GM18858 (cell line): ENCODE measurements around the gene WDR90.
"Not testable (repeated sequence)": the region's sequence is repeated elsewhere in the genome, so short reads cannot be mapped to it uniquely, and the experiment has no call there.

Experiments used
- ATAC-seq: cut with Tn5 transposase; IDR thresholded peaks from one replicate; pipeline ENCODE4 v1.9.1; 2021; ENCODE audit not compliant: unreplicated experiment

WDR90 gene

DNA sequence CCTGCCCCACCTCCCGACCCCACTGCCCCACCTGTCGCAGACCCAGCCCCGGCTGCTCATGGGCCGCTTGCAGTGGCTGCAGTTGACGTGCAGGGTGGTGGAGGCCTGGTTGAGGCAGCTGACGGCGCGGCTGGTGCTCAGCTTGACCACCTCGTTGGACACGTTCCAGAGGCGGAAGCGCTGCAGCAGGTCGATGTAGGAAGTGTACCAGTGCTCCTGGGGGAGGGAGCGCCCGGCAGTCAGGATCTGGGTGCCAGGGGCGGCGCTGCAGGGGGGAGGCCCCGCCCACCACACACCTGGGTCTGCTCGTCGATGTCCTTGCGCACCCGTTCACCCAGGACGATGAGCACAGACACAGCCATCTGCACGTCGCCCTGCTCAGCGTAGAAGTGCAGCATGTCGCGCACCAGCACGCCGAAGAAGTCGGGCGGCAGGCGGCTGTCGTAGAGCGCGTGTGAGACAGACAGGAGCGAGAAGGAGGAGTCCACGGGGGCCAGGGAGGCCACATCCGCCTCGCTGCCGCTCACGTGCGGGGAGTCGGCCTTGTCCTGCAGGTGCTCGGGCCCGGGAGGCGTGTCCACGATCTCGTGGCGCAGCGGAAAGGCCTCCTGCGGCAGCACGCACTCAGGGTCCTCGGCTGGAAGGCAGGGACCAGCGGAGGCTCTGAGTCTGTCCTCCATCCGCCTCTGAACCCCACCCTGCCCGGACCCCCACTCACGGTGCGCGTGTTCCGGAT, 36.0 kb downstream of the WDR90 start:
- ATAC-seq = no peak

DNA sequence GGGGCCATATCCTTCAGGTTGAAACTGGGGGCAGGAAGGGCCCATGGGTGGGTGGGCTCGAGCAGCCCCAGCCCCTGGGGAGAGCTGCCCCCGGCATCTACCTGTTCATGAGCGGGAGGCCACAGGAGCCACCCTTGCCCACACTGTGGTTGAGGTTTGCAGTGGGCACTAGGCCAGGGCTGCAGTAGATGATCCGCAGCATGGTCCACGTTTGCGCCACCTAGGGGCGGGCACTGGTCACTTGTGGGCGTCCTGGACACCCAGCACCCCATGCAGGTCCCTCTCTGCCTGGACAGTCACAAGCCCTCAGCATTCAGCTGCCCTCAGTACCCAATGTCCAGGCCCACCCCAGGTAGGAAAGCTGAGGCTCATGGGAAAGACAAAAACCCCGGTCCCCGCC, 36.8 kb downstream of the WDR90 start:
- ATAC-seq = no peak

DNA sequence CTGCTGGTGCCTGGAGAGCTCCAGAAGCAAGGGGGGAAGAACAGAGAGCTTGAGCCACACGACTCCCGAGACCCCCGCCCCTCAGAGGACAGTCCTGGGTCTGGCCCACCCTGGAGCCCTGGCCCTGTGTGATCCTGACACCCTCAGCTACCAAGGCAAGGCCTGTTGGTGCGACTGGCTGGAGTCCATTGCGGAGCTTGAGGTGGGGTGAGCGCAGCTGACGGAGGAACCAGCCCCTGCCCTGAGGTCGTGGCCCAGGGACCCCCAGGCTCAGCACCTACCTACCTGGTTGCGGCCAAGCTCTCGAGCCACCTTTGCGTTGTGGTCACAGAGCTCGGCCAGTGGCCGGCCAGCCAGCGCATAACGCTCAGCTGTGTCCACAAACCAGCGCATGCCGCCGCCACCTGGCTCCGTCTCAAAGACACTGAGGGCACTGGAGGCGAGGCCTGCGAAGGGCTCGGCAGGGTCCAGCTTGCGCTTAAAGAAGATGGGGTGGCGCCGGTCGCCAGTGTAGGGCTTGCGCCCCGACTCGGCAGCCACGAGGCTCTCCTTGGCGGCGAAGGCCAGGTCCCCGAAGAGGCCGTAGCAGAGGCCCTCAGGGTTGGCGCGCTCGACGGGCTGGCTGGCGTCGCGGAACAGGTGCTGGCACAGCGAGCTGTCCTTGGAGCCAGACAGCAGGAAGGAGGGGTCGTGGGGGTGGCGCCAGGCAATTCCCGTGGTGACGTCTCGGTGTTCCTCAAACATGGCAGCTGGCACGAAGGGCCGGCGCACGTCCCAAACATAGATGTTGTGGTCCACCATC, 37.5 kb downstream of the WDR90 start:
- no peak for ATAC-seq

DNA sequence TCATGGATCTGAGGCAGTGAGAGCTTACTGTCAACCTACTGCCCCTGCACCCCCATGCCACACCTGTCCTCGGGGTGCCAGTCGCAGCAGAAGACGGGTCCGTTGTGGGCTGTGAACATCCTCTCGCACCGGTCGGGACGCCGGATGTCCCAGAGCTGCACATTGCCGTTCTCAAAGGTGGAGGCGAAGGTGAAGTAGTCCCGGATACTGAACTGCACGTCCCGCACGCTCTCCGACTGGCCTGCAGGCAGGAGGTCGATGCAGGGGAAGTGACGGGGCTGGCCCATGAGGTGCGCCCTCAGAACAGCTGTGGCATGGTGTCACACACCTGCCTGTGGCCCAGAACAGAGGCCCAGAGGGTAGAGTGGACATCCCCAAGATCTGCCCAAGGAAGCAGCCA, 38.3 kb downstream of the WDR90 start:
- no peak for ATAC-seq

DNA sequence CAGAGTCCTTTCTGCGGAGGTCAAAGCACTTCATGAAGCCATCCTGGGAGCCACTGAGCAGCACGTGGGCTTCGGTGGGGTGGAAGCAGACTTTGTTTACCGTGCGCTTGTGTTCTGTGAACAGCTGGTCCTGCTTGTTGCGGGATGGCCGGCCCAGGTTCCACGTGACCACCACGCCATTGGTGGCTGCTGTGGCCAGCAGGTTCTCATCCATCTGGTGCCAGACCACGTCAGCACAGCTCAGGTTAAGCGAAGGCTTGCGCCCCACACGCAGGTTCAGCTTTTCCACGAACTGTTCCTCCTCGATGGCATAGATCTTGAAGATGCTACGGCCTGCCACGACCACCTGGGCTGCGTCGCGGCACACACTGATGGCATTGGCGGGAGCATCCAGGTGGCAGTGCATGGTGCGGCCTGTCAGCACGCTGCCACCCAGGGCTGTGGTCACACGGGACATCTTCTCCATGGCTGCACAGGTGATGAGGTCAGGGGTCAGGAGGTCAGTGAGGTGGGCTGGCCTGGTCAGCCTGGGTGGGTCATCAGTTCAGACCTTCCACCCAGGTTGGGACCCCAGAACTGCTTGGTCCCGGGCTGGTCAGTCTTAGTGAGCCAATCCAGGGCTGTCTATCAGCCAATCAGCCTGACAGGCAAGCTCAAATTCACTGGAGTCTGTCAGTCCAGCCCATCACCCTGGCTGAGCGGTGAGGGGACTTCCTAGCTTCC, 40.2 kb downstream of the WDR90 start:
- ATAC-seq = no peak

DNA sequence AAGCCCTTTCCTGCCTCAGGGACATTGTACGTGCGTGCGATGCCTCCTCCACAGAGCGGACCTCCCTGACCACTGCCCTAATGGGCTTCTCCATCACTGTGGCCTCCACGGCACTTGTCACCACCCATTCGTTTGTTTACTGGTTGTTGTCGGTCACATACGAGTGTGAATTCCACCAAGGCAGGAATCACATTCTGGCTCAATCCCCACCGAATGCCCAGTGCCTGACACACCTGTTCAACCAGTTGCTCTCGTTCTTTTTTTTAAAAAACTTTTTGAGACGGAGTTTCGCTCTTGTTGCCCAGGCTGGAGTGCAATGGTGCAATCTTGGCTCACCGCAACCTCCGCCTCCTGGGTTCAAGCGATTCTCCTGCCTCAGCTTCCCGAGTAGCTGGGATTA, 42.1 kb downstream of the WDR90 start:
- not testable (repeated sequence) for ATAC-seq

DNA sequence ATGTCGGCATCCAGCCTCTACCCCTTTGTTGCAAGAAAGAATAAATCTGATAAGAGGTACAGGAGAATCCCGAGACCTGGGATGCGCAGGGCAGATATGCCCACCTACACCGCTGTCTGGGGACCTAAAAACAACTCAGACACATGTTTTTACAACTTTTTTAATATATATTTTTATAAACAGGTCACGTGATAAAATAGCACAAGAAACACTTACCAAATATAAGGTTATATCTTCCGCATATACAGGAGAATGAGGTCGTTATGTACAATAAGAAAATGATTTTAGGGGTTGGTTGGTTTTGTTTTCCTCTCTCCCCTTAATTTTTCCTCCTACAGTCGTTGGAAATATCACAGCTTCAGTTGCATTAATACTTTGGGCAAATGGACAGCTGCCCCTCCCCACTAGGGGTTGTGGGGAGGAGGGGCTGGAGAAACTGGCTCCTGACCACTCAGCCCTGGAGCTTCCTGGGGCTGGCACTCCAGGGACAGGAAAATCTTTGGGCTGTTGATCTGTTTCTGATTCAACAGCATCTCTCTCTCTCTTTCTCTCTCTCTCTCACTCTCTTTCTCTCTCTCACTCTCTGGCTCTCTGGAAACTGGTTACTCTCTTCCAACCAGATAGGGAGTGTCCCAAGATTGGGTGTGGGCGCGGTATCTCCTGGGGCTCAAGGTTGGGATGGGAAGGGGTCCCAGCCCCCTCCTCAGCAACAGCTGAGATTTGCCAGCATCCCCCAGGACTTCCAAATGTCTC, 43.4 kb downstream of the WDR90 start:
- no peak for ATAC-seq

DNA sequence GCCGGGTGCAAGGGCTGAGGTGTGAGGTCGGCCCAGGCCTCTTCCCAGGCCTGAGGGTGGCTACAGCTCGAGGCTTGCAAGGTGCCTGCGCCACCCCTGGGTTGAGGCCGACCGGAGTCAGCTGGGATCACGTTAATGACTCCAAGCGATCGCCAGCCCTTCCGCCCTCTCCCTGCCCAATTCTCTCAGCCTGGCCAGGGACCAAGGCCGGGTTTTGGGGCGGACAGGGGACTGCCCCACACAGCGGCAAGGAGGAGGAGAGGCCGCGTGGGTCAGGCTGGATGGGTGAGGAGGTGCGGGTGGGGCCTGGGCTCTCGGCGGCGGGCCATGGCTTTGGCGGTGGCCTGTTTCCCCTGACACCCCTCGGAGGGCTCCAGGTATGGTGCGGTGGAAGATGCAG, 44.2 kb downstream of the WDR90 start:
- ATAC-seq = no peak

DNA sequence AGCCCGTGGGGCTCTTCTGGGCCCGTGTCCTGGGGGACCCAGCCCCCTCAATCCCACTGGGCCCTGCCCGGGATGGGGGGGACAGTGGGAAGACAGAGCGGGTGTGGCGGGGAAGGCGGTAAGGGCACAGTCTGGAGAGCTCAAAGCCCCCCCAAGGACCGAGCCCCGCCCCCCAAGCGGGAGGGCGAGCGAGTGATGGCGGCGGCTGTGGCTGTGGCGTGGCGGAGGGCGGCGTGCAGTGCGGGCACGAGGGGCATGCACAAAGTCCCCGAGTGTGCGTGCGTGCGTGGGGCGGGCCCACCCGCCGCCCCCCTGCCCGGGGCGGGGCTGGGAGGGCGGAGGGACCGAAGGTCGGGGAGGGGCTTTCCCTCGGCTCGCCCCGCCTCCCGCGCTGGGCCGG, 44.6 kb downstream of the WDR90 start:
- no peak for ATAC-seq

DNA sequence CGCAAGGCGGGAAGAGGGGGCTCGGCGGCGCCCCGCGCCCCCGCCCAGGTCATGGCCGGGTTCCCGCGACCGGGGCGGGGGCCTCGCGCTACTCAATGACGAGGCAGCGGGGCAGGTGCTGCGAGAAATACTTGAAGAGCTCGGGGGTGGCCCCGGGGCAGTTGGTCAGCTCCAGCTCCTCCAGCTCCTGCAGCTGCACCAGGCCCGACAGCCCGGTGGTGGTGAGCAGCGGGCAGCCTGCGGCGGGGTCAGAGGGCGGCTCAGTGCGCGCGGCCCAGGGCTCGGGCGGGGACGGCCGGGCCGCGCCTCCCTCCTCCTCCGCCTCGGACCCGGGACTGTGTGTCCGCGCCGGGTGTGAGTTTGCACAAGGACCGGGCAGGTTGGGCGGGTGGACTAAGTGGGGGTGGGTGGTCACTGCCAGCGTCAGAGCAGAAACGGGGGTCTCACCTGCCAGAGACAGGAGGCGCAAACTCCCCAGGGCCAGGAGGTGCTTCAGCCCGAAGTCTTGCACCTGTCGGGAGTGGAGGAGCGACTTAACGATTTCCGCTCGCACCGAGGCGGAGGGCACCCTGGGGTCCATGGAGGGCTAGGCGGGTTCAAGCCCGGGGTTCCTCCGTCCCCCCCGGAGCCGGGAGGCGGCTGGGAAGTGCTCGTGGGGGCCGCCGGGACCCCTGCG, 45.2 kb downstream of the WDR90 start:
- no peak for ATAC-seq

DNA sequence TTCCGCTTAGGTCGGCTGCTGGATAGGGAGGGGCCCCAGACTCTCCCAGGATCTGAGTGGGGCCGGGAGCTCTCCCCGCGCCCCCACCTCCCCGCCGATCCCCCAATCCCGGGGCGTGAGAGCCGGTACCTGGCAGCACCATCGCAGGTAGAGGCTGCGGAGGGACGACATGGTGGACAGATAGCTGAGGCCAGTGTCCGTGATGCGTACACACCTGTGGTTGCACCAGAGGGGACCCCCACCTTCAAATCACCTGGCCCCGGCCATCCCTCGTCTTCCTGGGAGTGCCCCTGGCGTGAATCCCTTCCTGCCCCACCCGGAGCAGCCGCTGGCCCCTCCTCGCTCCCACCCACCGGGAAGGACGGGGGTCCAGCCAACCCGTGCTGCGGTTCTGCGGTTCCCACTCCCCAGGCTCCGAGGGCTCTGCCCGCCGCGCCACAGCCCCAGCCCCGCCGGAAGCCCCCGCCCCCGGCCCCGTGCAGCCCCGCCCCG, 45.7 kb downstream of the WDR90 start:
- no peak for ATAC-seq

DNA sequence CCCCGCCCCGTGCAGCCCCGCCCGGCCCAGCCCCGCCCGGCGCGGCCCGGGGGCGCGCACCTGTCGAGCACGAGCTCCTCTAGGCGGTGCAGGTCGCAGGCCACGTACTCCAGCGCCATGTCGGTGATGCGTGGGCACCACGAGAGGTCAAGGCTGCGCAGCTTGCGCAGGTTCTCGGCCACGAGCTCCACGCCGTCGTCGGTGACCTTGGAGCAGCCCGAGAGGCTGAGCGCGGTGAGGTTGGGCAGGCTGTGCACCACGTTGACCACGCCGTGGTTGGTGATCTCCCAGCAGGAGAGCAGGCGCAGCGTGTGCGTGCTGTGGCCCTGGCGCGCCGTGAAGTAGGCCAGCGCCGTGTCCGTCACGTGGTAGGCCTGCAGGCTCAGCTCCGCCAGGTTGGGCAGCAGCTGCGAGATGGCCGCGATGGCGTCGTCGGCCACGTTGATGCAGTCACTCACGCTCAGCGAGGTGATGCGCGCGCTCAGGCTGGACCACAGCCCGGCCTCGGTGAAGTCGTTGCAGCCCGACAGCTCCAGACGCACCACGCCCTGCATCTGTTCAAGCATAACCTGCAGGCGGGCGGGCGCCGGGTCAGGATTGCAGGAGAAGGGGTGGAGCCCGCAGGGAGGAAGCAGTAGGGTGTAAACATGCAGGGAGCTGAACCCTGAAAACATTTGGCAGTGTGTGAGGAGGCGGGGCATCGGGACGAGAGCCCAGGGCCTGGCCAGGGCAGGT, 46.4 kb downstream of the WDR90 start:
- no peak for ATAC-seq

DNA sequence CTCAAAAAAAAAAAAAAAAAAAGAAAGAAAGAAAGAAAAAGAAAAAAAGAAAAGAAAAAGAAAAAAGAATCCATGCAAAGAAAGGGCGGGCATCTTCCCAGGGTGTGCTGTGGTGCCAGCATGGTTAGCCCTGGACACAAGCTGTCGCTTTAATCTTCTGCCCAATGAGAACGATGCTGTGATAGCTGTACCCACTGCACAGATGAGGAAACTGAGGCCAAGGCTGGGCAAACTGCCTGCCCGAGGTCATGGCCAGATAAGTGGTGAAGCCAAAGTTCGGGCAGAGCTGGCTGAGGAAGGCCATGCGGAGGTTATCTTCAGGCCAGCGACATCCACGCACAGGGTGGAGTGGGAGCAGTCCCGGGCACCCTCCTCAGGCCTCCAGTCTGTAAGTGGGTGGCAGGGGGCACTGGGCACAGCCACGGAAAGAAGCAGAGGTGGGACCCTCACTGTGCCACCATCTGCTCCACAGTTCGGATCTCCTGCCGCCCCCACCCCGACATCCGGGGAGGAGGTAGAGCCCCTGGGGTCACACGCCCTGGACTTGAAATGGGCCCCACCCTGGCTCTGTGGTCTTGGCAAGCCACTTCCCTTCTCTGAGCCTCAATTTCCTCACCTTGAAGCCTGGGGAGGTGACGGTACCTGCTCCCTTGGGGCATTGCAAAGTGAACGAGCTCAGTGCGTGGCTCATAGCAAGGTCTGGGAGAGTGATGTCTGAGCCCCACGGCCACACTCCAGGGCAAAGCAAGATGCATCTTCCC, 49.9 kb downstream of the WDR90 start:
- ATAC-seq = no peak

DNA sequence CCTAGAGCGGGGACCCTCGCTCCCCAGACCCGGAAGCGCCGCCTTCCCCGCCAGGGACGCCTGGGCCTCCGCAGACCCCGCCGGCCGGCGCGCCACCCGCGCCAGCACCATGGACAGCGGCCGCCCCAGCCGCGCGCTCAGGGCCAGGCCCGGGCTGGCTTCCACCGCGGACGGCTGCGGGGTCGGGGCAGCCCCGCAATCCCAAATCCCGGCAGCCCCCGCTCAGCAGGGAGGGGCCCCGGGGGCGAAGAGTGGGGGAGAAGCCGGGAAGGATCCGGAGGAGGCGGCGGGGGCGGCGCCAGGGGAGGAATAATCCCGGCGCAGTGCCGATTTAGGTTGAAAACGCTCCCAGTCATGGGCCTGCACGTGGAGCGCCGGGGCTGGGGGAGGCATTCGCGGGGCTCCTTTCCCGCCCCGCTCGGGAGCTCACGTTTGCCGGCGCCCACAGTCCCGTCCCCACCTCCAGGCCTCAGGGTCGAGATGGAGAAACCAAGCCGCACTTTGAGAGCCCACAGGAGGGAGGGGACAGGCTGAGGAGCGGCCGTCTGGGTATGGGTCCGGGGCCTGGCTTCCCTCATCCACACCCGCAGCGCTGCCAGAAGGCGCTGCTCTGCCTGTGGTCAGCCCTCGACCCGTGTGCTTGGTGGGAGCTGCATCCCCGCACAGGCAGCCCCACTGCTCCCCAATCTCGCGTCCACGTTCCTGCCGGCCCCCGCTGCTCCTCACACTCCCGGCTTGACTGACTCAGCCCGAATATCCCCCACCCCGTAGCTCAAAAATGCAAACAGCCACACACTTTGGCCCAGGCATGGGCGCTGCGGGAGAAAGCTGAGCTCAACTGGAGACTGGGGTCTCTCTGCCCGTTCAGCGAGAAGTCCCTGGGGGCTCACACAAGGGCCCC, 51.8 kb downstream of the WDR90 start:
- no peak for ATAC-seq

DNA sequence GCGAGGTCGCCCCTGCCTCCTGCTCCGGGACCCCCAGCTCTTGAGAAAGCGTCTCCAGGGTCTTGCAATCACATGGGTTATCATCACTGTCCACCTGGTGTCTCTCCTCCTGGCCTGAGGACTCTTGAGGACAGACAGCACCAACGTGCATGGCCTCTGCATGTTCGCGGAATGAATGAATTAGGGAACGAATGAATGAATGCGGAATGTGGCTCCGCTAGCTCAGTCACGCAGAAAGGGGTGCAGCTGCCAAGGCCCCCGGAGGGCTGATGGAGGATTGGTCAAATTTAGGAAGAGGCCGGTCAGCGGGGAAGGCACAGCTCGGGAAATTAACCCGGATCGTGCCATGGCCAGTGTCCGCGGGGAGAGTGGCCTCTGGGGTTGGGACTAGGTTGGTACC, 53.2 kb downstream of the WDR90 start:
- no peak for ATAC-seq

DNA sequence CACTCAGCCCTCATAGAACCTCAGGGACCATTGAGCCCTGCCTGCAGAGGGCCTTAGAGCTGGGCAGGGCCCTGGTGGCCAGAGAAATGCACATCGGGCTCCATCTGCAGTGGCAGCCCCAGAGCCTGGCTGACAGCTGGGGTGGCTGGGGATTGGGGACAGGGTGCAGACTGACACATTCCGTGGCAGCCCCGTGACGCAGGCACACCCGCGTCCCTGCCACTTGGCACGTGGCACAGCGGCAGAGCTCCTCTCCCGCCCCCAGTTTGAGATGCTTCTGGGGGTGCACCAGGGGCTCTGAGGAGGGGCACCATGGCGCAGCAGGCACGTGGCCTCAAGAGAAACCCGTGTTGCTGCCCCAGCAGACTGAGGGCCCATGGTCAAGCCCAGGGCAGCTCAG, 54.2 kb downstream of the WDR90 start:
- ATAC-seq = no peak

DNA sequence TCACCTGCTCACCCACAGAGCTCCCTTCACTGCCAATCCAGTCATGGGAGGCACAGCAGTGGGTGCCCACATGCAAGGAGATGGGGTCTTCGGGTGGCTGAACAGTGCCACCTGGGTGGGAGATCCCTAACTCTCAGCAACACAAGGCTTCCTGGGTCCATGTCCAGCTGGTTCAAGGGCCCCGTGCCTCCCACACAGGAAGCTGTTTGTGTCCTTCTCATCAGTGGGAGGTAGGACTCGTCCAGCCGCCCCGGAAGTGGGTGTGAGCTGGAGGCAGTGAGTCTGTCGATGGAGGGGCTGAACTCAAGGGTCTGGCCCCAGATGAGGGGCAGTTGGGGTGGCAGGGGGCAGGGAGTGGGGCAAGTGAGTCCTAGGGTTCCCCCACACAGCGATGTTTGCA, 54.9 kb downstream of the WDR90 start:
- ATAC-seq = no peak
